Karpas-422 (cell line): ENCODE results near the gene UBR3. TPM values are rescaled to one million over a fixed set of nuclear protein-coding genes. Genes with fewer than 3 reads are reported as not detected.

Experiments used
- DNase-seq: peaks from one replicate; pipeline ENCODE4 v3.0.0-alpha.2; 2015
- H2AFZ ChIP-seq: fragments of 200-600 bp; sonication (generic); 2 replicates; pipeline ENCODE4 v1.6.1; 2014; ENCODE audit warnings: antibody characterized with exemption, low read length, mixed read lengths
- H3K27ac ChIP-seq: fragments of 200-600 bp; sonication (generic); 2 replicates; pipeline ENCODE4 v1.5.1; 2014; ENCODE audit warnings: mild to moderate bottlenecking, low read length, moderate library complexity
- H3K27me3 ChIP-seq: fragments of 200-600 bp; sonication (generic); 2 replicates; pipeline ENCODE4 v1.6.1; 2014; ENCODE audit warnings: low read length, mixed read lengths
- H3K36me3 ChIP-seq: fragments of 200-600 bp; sonication (generic); 2 replicates; pipeline ENCODE4 v1.6.1; 2014; ENCODE audit warnings: low read length, mixed read lengths; ENCODE audit not compliant: insufficient read depth
- H3K4me1 ChIP-seq: fragments of 200-600 bp; sonication (generic); 2 replicates; pipeline ENCODE4 v1.6.1; 2014; ENCODE audit warnings: mild to moderate bottlenecking, low read length, mixed read lengths
- H3K4me2 ChIP-seq: fragments of 200-600 bp; sonication (generic); 2 replicates; pipeline ENCODE4 v1.6.1; 2014; ENCODE audit warnings: low read length, low read depth, mild to moderate bottlenecking; ENCODE audit not compliant: poor library complexity, severe bottlenecking
- H3K4me3 ChIP-seq: fragments of 200-600 bp; sonication (generic); 2 replicates; pipeline ENCODE4 v1.5.1; 2014; ENCODE audit warnings: mild to moderate bottlenecking, antibody characterized with exemption, low read length, mixed read lengths
- H3K79me2 ChIP-seq: fragments of 200-600 bp; sonication (generic); 2 replicates; pipeline ENCODE4 v1.6.1; 2014; ENCODE audit warnings: mild to moderate bottlenecking, low read length, mixed read lengths
- H3K9ac ChIP-seq: fragments of 200-600 bp; sonication (generic); 2 replicates; pipeline ENCODE4 v1.6.0; 2014; ENCODE audit warnings: low read length
- H3K9me2 ChIP-seq: fragments of 200-600 bp; sonication (generic), shearing (Covaris generic); replicated peaks from 2 replicates; pipeline ENCODE4 v1.6.0; 2014; ENCODE audit warnings: mild to moderate bottlenecking, low read length, moderate library complexity; ENCODE audit not compliant: insufficient read depth
- H3K9me3 ChIP-seq: fragments of 300-700, 200-600 bp; sonication (generic); 2 replicates; pipeline ENCODE4 v1.6.1; 2014; ENCODE audit warnings: low read length, mixed read lengths
- H4K20me1 ChIP-seq: fragments of 200-600 bp; sonication (generic); 2 replicates; pipeline ENCODE4 v1.6.1; 2014; ENCODE audit warnings: mild to moderate bottlenecking, antibody characterized with exemption, low read length, low read depth; ENCODE audit not compliant: insufficient read depth
- total RNA-seq: library from RNA; depleted of rRNA; stranded (reverse); fragments of >200 nt; shearing (Covaris generic); gene quantifications from 2 replicates; pipeline ENCODE4 v1.2.3, GENCODE V29; 2014; ENCODE audit warnings: low replicate concordance

Gene UBR3
- total RNA-seq, 1 experiment from 2014 or later = 50.8 TPM

- H2AFZ ChIP-seq = no peak overlapping the region
- no peaks in the 10 kb centered on the region for H4K20me1 ChIP-seq
- no peaks in the 10 kb centered on the region for H3K36me3 ChIP-seq
- no peak for DNase-seq
- no peak overlapping the region for H3K4me2 ChIP-seq
- H3K27me3 ChIP-seq = no peaks in the 10 kb centered on the region
- H3K9me2 ChIP-seq = no peaks in the 10 kb centered on the region
- no peak overlapping the region for H3K9ac ChIP-seq
- no peaks in the 10 kb centered on the region for H3K9me3 ChIP-seq
- H3K4me1 ChIP-seq = peaks cover 14% of the 10 kb centered on the region
- no peak overlapping the region for H3K4me3 ChIP-seq
- no peaks in the 10 kb centered on the region for H3K79me2 ChIP-seq
- H3K27ac ChIP-seq = peak overlapping the region; percentile 33
Observed at GRCh38 chr2:170005702-170006101, 178.4 kb downstream of the UBR3 start.

GRCh38 chr2:170006587-170007325, 179.5 kb downstream of the UBR3 start:
- Histone ChIP-seq H3K4me1 (peaks cover 14% of the 10 kb centered on the region), H3K9me2 (no peaks in the 10 kb centered on the region), H3K9ac (no peak overlapping the region), H3K27me3 (no peaks in the 10 kb centered on the region), H3K4me2 (no peak overlapping the region), H3K9me3 (no peaks in the 10 kb centered on the region), H3K79me2 (no peaks in the 10 kb centered on the region), H3K27ac (peak overlapping the region; percentile 33; the same call in 1 of the 2 replicates), H4K20me1 (no peaks in the 10 kb centered on the region), H3K36me3 (no peaks in the 10 kb centered on the region), H3K4me3 (no peak overlapping the region), H2AFZ (no peak overlapping the region)
- DNase-seq = no peak

- Histone ChIP-seq H3K79me2 (no peaks in the 10 kb centered on the region), H3K4me2 (peak overlapping the region; percentile 30), H3K36me3 (no peaks in the 10 kb centered on the region), H3K9me3 (no peaks in the 10 kb centered on the region), H3K4me1 (peaks cover 14% of the 10 kb centered on the region), H4K20me1 (no peaks in the 10 kb centered on the region), H3K9me2 (no peaks in the 10 kb centered on the region), H2AFZ (no peak overlapping the region), H3K4me3 (no peak overlapping the region), H3K27ac (peak overlapping the region; percentile 41), H3K9ac (no peak overlapping the region), H3K27me3 (no peaks in the 10 kb centered on the region)
- no peak for DNase-seq
Observed at GRCh38 chr2:170009209-170009608, 182.0 kb downstream of the UBR3 start.

GRCh38 chr2:170012773-170013172, 185.5 kb downstream of the UBR3 start:
- H3K27me3 ChIP-seq = no peaks in the 10 kb centered on the region
- H3K9me2 ChIP-seq = no peaks in the 10 kb centered on the region
- H4K20me1 ChIP-seq = no peaks in the 10 kb centered on the region
- H3K36me3 ChIP-seq = no peaks in the 10 kb centered on the region
- no peaks in the 10 kb centered on the region for H3K9me3 ChIP-seq
- peaks cover 14% of the 10 kb centered on the region for H3K4me1 ChIP-seq
- H3K27ac ChIP-seq = no peak overlapping the region
- H3K9ac ChIP-seq = no peak overlapping the region
- no peak for DNase-seq
- no peak overlapping the region for H3K4me2 ChIP-seq
- no peak overlapping the region for H2AFZ ChIP-seq
- H3K4me3 ChIP-seq = no peak overlapping the region
- no peaks in the 10 kb centered on the region for H3K79me2 ChIP-seq

- H3K27ac ChIP-seq = no peak overlapping the region
- no peaks in the 10 kb centered on the region for H3K79me2 ChIP-seq
- H3K4me3 ChIP-seq = no peak overlapping the region
- H3K27me3 ChIP-seq = no peaks in the 10 kb centered on the region
- DNase-seq = no peak
- H4K20me1 ChIP-seq = no peaks in the 10 kb centered on the region
- H3K36me3 ChIP-seq = no peaks in the 10 kb centered on the region
- no peaks in the 10 kb centered on the region for H3K9me3 ChIP-seq
- H3K4me2 ChIP-seq = no peak overlapping the region
- H3K9me2 ChIP-seq = no peaks in the 10 kb centered on the region
- peaks cover 13% of the 10 kb centered on the region for H3K4me1 ChIP-seq
- no peak overlapping the region for H2AFZ ChIP-seq
- H3K9ac ChIP-seq = no peak overlapping the region
Observed at GRCh38 chr2:170013802-170014551, 186.7 kb downstream of the UBR3 start.

- no peaks in the 10 kb centered on the region for H3K9me2 ChIP-seq
- H2AFZ ChIP-seq = no peak overlapping the region
- H3K4me2 ChIP-seq = no peak overlapping the region
- H3K9me3 ChIP-seq = no peaks in the 10 kb centered on the region
- H3K9ac ChIP-seq = no peak overlapping the region
- no peak overlapping the region for H3K4me3 ChIP-seq
- no peaks in the 10 kb centered on the region for H4K20me1 ChIP-seq
- DNase-seq = no peak
- H3K4me1 ChIP-seq = peaks cover 5% of the 10 kb centered on the region
- no peaks in the 10 kb centered on the region for H3K79me2 ChIP-seq
- no peaks in the 10 kb centered on the region for H3K27me3 ChIP-seq
- no peak overlapping the region for H3K27ac ChIP-seq
- no peaks in the 10 kb centered on the region for H3K36me3 ChIP-seq
Observed at GRCh38 chr2:170014769-170015168, 187.5 kb downstream of the UBR3 start.

GRCh38 chr2:170017860-170018532, 190.7 kb downstream of the UBR3 start:
- Histone ChIP-seq H2AFZ (no peak overlapping the region), H3K79me2 (no peaks in the 10 kb centered on the region), H3K4me2 (no peak overlapping the region), H3K4me1 (peaks cover 8% of the 10 kb centered on the region), H3K9me3 (no peaks in the 10 kb centered on the region), H3K9me2 (no peaks in the 10 kb centered on the region), H3K27me3 (no peaks in the 10 kb centered on the region), H4K20me1 (no peaks in the 10 kb centered on the region), H3K27ac (no peak overlapping the region), H3K9ac (no peak overlapping the region), H3K36me3 (no peaks in the 10 kb centered on the region), H3K4me3 (no peak overlapping the region)
- no peak for DNase-seq
